MV-4-11 (cell line): ENCODE results near the gene JAZF1.
"Not testable (repeated sequence)": the region's sequence is repeated elsewhere in the genome, so short reads cannot be mapped to it uniquely, and the experiment has no call there.

Experiments used
- DNase-seq: peaks from one replicate; lab custom pipeline; 2025; lab: John Stamatoyannopoulos, UW

The JAZF1 gene

GRCh38 chr7:28042721-28043120, 137.9 kb downstream of the JAZF1 start:
- no peak for DNase-seq

- DNase-seq: no peak
Measured at GRCh38 chr7:28041508-28042314, 138.9 kb downstream of the JAZF1 start.

- DNase-seq: no peak
Measured at GRCh38 chr7:28038175-28038797, 142.3 kb downstream of the JAZF1 start.

GRCh38 chr7:28037220-28038010, 143.2 kb downstream of the JAZF1 start:
- peak; percentile 47 for DNase-seq

GRCh38 chr7:28036696-28037095, 143.9 kb downstream of the JAZF1 start:
- no peak for DNase-seq

- no peak for DNase-seq
Measured at GRCh38 chr7:28033386-28033785, 147.2 kb downstream of the JAZF1 start.

- DNase-seq: no peak
Measured at GRCh38 chr7:28032738-28033380, 147.7 kb downstream of the JAZF1 start.

GRCh38 chr7:28029051-28029450, 151.5 kb downstream of the JAZF1 start:
- no peak for DNase-seq

- no peak for DNase-seq
Measured at GRCh38 chr7:28028471-28028870, 152.1 kb downstream of the JAZF1 start.

GRCh38 chr7:28026237-28026636, 154.4 kb downstream of the JAZF1 start:
- DNase-seq: no peak

- no peak for DNase-seq
Measured at GRCh38 chr7:28024786-28025334, 155.7 kb downstream of the JAZF1 start.

GRCh38 chr7:28020302-28020940, 160.2 kb downstream of the JAZF1 start:
- DNase-seq: peak; percentile 47

GRCh38 chr7:28018856-28019465, 161.6 kb downstream of the JAZF1 start:
- DNase-seq: no peak

- DNase-seq: no peak
Measured at GRCh38 chr7:28018446-28018845, 162.1 kb downstream of the JAZF1 start.

- no peak for DNase-seq
Measured at GRCh38 chr7:28018020-28018419, 162.6 kb downstream of the JAZF1 start.

GRCh38 chr7:28017372-28017771, 163.2 kb downstream of the JAZF1 start:
- DNase-seq: no peak

- no peak for DNase-seq
Measured at GRCh38 chr7:28016297-28016696, 164.3 kb downstream of the JAZF1 start.

- DNase-seq: no peak
Measured at GRCh38 chr7:28015169-28015568, 165.4 kb downstream of the JAZF1 start.

GRCh38 chr7:28014340-28014739, 166.3 kb downstream of the JAZF1 start:
- not testable (repeated sequence) for DNase-seq

- DNase-seq: no peak
Measured at GRCh38 chr7:28013441-28013840, 167.2 kb downstream of the JAZF1 start.

- DNase-seq: no peak
Measured at GRCh38 chr7:28013019-28013418, 167.6 kb downstream of the JAZF1 start.
